Measurements from ENCODE around the gene RBPMS2. TPM values are rescaled to one million over a fixed set of nuclear protein-coding genes. Genes with fewer than 3 reads are reported as not detected.
"Not testable (repeated sequence)": the region's sequence is repeated elsewhere in the genome, so short reads cannot be mapped to it uniquely, and the experiment has no call there.

RBPMS2 gene
- polyA plus RNA-seq (2013, experiment 1 of 2), result 252 TPM
- polyA plus RNA-seq (2013, experiment 2 of 2), result 256 TPM

- H3K4me3 ChIP-seq (ENCODE audit: low read length), result peak within 1 kb of the TSS; percentile 83
- peak within 1 kb of the TSS; percentile 97 for H2BK5ac ChIP-seq (ENCODE audit: low read length)
- H4K5ac ChIP-seq (ENCODE audit: low read length), result no peak within 1 kb of the TSS
- peak within 1 kb of the TSS; percentile 100 for H3K4ac ChIP-seq (ENCODE audit: low read depth, low read length)
- peaks cover 53% of the 10 kb centered on the region for H3K79me2 ChIP-seq (ENCODE audit: control insufficient read depth, insufficient read depth, low read length)
- H3K27ac ChIP-seq (ENCODE audit: low read depth, low read length), result peak within 1 kb of the TSS; percentile 98
- peak within 1 kb of the TSS; percentile 59 for H4K8ac ChIP-seq (ENCODE audit: low read depth, low read length)
- peak within 1 kb of the TSS; percentile 99 for H3K56ac ChIP-seq (ENCODE audit: low read length)
- peak within 1 kb of the TSS; percentile 81 for H2AK5ac ChIP-seq (ENCODE audit: low read length)
- H2BK120ac ChIP-seq (ENCODE audit: low read depth, low read length), result peak within 1 kb of the TSS; percentile 98
- no peaks in the 10 kb centered on the region for H3K27me3 ChIP-seq (ENCODE audit: insufficient read depth, low read length, poor library complexity)
- H3K79me1 ChIP-seq (ENCODE audit: low read length), result peaks cover 2% of the 10 kb centered on the region
- no CpG with 5 or more reads among the region's 90 CpGs for WGBS (ENCODE audit: extremely low coverage, insufficient coverage, low lambda C conversion rate)
- peak within 1 kb of the TSS; percentile 96 for H3K4me2 ChIP-seq (ENCODE audit: low read length)
- peak within 1 kb of the TSS; percentile 100 for H3K18ac ChIP-seq (ENCODE audit: low read length)
- peak within 1 kb of the TSS; percentile 92 for H2BK15ac ChIP-seq (replicated peaks; ENCODE audit: low read depth)
- H3K36me3 ChIP-seq (ENCODE audit: control insufficient read depth, insufficient read depth, low read length), result no peaks in the 10 kb centered on the region
- DNase-seq, result peak; percentile 76
- H3K23ac ChIP-seq (ENCODE audit: low read length), result peak within 1 kb of the TSS; percentile 92
- peak within 1 kb of the TSS; percentile 98 for H3K9ac ChIP-seq (ENCODE audit: low read length)
- H3K4me1 ChIP-seq (ENCODE audit: control insufficient read depth, low read depth, low read length), result peaks cover 21% of the 10 kb centered on the region
Observed at GRCh38 chr15:64775551-64776401, at the start of gene RBPMS2. Gene RBPMS2, minus strand, starts transcription at chr15:64775589. Its CDS starts 270 bp downstream, at chr15:64775319.

GRCh38 chr15:64824929-64825430, 49.6 kb upstream of the RBPMS2 start:
- peaks cover 5% of the 10 kb centered on the region for H3K79me1 ChIP-seq (ENCODE audit: low read length)
- peak overlapping the region; percentile 64 for H3K18ac ChIP-seq (ENCODE audit: low read length)
- peaks cover 10% of the 10 kb centered on the region for H3K79me2 ChIP-seq (ENCODE audit: control insufficient read depth, insufficient read depth, low read length)
- peak overlapping the region; percentile 82 for H2BK5ac ChIP-seq (ENCODE audit: low read length)
- H3K23ac ChIP-seq (ENCODE audit: low read length), result peak overlapping the region; percentile 95
- peak overlapping the region; percentile 62 for H4K5ac ChIP-seq (ENCODE audit: low read length)
- 100% methylated on average over 1 of the region's 17 CpGs for WGBS (ENCODE audit: extremely low coverage, insufficient coverage, low lambda C conversion rate)
- H3K4ac ChIP-seq (ENCODE audit: low read depth, low read length), result peak overlapping the region; percentile 40
- H4K8ac ChIP-seq (ENCODE audit: low read depth, low read length), result no peak overlapping the region
- H2BK15ac ChIP-seq (replicated peaks; ENCODE audit: low read depth), result no peak overlapping the region
- peaks cover 3% of the 10 kb centered on the region for H3K4me1 ChIP-seq (ENCODE audit: control insufficient read depth, low read depth, low read length)
- H3K27ac ChIP-seq (ENCODE audit: low read depth, low read length), result peak overlapping the region; percentile 39
- peak overlapping the region; percentile 88 for H3K4me3 ChIP-seq (ENCODE audit: low read length)
- peak overlapping the region; percentile 92 for H3K9ac ChIP-seq (ENCODE audit: low read length)
- no peak overlapping the region for H2BK120ac ChIP-seq (ENCODE audit: low read depth, low read length)
- no peak for DNase-seq
- H3K4me2 ChIP-seq (ENCODE audit: low read length), result peak overlapping the region; percentile 90
- H3K56ac ChIP-seq (ENCODE audit: low read length), result peak overlapping the region; percentile 98
- peaks cover 8% of the 10 kb centered on the region for H3K36me3 ChIP-seq (ENCODE audit: control insufficient read depth, insufficient read depth, low read length)
- peak overlapping the region; percentile 86 for H2AK5ac ChIP-seq (ENCODE audit: low read length)
- H3K27me3 ChIP-seq (ENCODE audit: insufficient read depth, low read length, poor library complexity), result no peaks in the 10 kb centered on the region

- H3K4me3 ChIP-seq (ENCODE audit: low read length), result no peak overlapping the region
- no peak overlapping the region for H3K56ac ChIP-seq (ENCODE audit: low read length)
- no peak overlapping the region for H3K27ac ChIP-seq (ENCODE audit: low read depth, low read length)
- no peak overlapping the region for H2AK5ac ChIP-seq (ENCODE audit: low read length)
- no peaks in the 10 kb centered on the region for H3K79me2 ChIP-seq (ENCODE audit: control insufficient read depth, insufficient read depth, low read length)
- no peak overlapping the region for H3K4me2 ChIP-seq (ENCODE audit: low read length)
- no peak overlapping the region for H3K18ac ChIP-seq (ENCODE audit: low read length)
- no CpG with 5 or more reads among the region's 13 CpGs for WGBS (ENCODE audit: extremely low coverage, insufficient coverage, low lambda C conversion rate)
- no peaks in the 10 kb centered on the region for H3K79me1 ChIP-seq (ENCODE audit: low read length)
- no peak overlapping the region for H2BK15ac ChIP-seq (replicated peaks; ENCODE audit: low read depth)
- H4K5ac ChIP-seq (ENCODE audit: low read length), result no peak overlapping the region
- H3K36me3 ChIP-seq (ENCODE audit: control insufficient read depth, insufficient read depth, low read length), result peaks cover 17% of the 10 kb centered on the region
- H3K27me3 ChIP-seq (ENCODE audit: insufficient read depth, low read length, poor library complexity), result no peaks in the 10 kb centered on the region
- no peak for DNase-seq
- no peak overlapping the region for H3K23ac ChIP-seq (ENCODE audit: low read length)
- H4K8ac ChIP-seq (ENCODE audit: low read depth, low read length), result no peak overlapping the region
- H3K9ac ChIP-seq (ENCODE audit: low read length), result no peak overlapping the region
- peaks cover 9% of the 10 kb centered on the region for H3K4me1 ChIP-seq (ENCODE audit: control insufficient read depth, low read depth, low read length)
- no peak overlapping the region for H3K4ac ChIP-seq (ENCODE audit: low read depth, low read length)
- H2BK5ac ChIP-seq (ENCODE audit: low read length), result no peak overlapping the region
- no peak overlapping the region for H2BK120ac ChIP-seq (ENCODE audit: low read depth, low read length)
Observed at GRCh38 chr15:64816452-64816851, 41.1 kb upstream of the RBPMS2 start.

GRCh38 chr15:64814965-64815364, 39.6 kb upstream of the RBPMS2 start:
- DNase-seq; H3K4ac ChIP-seq (ENCODE audit: low read depth, low read length); H3K27ac ChIP-seq (ENCODE audit: low read depth, low read length); H3K27me3 ChIP-seq (ENCODE audit: insufficient read depth, low read length, poor library complexity); H3K18ac ChIP-seq (ENCODE audit: low read length); H3K79me1 ChIP-seq (ENCODE audit: low read length); H3K56ac ChIP-seq (ENCODE audit: low read length); H3K4me3 ChIP-seq (ENCODE audit: low read length); H3K9ac ChIP-seq (ENCODE audit: low read length); H2BK5ac ChIP-seq (ENCODE audit: low read length); H4K8ac ChIP-seq (ENCODE audit: low read depth, low read length); H3K23ac ChIP-seq (ENCODE audit: low read length); H4K5ac ChIP-seq (ENCODE audit: low read length); H2BK120ac ChIP-seq (ENCODE audit: low read depth, low read length); H3K4me2 ChIP-seq (ENCODE audit: low read length); H2BK15ac ChIP-seq (replicated peaks; ENCODE audit: low read depth); H2AK5ac ChIP-seq (ENCODE audit: low read length); H3K79me2 ChIP-seq (ENCODE audit: control insufficient read depth, insufficient read depth, low read length): not testable (repeated sequence)
- peaks cover 12% of the 10 kb centered on the region for H3K36me3 ChIP-seq (ENCODE audit: control insufficient read depth, insufficient read depth, low read length)
- peaks cover 17% of the 10 kb centered on the region for H3K4me1 ChIP-seq (ENCODE audit: control insufficient read depth, low read depth, low read length)
- WGBS (ENCODE audit: extremely low coverage, insufficient coverage, low lambda C conversion rate), result no CpG with 5 or more reads among the region's 4 CpGs

- not testable (repeated sequence) for H3K18ac ChIP-seq (ENCODE audit: low read length); H2BK15ac ChIP-seq (replicated peaks; ENCODE audit: low read depth); DNase-seq; H4K8ac ChIP-seq (ENCODE audit: low read depth, low read length); H3K27me3 ChIP-seq (ENCODE audit: insufficient read depth, low read length, poor library complexity); H2AK5ac ChIP-seq (ENCODE audit: low read length); H2BK5ac ChIP-seq (ENCODE audit: low read length); H3K4ac ChIP-seq (ENCODE audit: low read depth, low read length); H3K4me3 ChIP-seq (ENCODE audit: low read length); H2BK120ac ChIP-seq (ENCODE audit: low read depth, low read length); H3K79me2 ChIP-seq (ENCODE audit: control insufficient read depth, insufficient read depth, low read length); H3K36me3 ChIP-seq (ENCODE audit: control insufficient read depth, insufficient read depth, low read length); H3K56ac ChIP-seq (ENCODE audit: low read length); H4K5ac ChIP-seq (ENCODE audit: low read length); H3K79me1 ChIP-seq (ENCODE audit: low read length); H3K27ac ChIP-seq (ENCODE audit: low read depth, low read length); H3K4me2 ChIP-seq (ENCODE audit: low read length); H3K9ac ChIP-seq (ENCODE audit: low read length); H3K23ac ChIP-seq (ENCODE audit: low read length)
- H3K4me1 ChIP-seq (ENCODE audit: control insufficient read depth, low read depth, low read length), result peaks cover 17% of the 10 kb centered on the region
- WGBS (ENCODE audit: extremely low coverage, insufficient coverage, low lambda C conversion rate), result no CpG with 5 or more reads among the region's 8 CpGs
Observed at GRCh38 chr15:64814283-64814682, 38.9 kb upstream of the RBPMS2 start.
